ENCODE results near the gene BMAL1.
"Not testable (repeated sequence)": the region's sequence is repeated elsewhere in the genome, so short reads cannot be mapped to it uniquely, and the experiment has no call there.

Gene BMAL1

DNA sequence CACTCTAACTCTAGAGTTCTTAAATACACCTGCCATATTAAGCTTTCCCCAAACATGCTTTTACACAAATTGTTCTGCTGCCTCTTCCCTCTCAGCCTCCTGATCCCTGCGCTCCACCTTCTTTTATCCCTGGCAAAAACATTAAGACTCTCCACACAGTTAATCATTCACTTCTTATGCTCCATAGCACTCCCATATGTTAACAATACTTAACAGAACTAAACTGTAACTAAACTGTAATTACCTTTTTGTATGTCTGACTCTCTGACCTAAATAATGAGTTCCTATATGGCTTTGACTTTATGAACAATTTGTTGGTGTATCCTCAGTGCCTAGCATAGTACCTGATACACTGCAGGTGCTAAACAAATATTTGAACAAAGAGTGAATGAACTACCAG, 113.6 kb downstream of the BMAL1 start:
- no peak for DNase-seq

DNA sequence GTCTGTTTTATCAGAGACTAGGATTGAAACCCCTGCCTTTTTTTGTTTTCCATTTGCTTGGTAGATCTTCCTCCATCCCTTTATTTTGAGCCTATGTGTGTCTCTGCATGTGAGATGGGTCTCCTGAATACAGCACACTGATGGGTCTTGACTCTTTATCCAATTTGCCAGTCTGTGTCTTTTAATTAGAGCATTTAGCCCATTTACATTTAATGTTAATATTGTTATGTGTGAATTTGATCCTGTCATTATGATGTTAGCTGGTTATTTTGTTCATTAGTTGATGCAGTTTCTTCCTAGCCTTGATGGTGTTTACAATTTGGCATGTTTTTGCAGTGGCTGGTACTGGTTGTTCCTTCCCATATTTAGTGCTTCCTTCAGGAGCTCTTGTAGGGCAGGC, 120.7 kb downstream of the BMAL1 start:
- not testable (repeated sequence) for DNase-seq

DNA sequence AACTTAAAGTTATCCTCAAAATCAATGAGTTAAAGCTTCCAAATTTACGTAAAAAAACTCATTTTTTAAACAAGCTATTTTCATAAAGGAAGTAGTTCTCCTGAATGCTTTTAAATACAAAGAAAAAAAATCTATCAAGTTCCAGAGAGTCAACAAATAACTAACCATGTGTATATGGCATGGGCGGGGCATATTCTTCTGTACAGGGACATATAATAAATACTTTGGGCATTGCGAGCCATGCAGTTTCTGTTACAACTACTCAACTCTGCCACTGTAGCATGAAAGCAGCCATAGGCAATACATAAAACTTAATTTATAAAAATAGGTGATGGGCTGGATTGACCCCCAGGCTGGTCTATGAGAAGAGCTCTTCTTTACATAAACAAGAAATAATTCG, 127.6 kb downstream of the BMAL1 start:
- no peak for DNase-seq

DNA sequence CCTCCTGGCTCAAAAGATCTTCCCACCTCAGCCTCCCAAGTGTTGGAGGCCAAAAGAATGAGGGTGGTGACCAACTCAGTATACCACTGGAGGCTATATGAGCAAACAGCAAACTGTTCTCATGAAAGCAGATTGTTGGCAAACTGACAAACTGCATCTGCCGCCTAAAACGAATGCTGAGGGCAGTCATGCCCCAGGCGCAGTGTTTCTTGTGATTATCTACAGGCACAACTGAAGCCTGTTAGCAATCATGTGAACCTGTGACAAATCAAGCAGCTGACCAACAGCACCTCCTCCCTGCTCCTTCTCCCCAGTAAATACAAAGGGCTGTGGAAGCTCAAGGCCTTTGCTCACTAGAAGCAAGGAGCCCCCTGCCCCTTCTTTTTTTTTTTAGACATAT, 137.6 kb downstream of the BMAL1 start:
- no peak for DNase-seq

DNA sequence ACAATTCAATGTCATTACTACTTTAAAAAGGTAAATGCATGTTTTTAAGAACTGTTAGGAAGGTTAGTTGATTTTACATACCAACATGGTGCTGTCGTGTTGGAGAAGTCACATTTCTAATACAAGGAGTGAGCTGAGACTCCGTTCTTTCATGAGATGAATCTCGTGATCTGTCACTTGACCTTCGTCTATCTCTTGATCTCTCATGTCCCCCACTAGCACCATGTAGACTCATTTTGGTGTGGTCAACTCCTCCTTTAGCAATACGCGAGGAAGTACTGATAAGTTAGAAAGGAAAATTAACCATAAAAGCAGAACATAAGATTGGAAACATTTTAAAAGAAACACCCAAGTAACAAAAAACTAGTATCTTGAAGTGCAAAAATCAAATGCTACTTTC, 144.0 kb downstream of the BMAL1 start:
- DNase-seq, result no peak

DNA sequence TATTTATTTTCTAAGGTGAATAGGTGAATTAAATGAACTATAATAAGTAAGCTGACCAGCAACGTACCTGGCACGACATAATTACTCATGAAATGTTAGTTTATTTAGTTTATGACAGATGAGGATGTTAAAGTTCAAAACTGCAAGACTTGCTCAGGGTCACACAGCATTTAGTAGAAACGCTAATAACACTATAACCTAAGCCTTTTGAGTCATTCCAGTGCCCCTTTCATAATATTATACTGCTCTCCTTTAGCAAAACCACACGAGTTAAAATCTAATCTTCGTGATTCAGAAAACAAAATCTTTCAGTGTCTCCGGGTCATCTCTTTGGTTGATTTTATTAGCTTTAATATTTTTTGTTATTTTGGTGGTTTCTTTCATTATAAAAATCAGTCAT, 145.8 kb downstream of the BMAL1 start:
- no peak for DNase-seq

DNA sequence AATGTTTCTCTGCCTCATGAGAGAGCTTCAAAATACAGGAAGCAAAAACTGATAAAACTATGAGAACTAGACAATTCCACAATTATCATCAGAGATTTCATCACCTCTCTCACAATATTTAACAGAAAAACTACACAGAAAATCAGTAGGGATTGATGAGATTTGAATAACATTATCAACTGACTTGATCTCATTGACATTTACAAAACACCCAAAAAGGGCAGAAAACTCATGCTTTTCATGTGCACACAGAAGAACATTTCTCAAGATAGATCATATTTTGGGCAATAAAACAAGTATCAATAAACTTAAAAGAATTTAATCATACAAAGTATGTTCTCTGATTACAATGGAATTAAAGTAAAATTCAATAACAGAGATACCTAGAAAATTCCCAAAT, 149.8 kb downstream of the BMAL1 start:
- DNase-seq, result no peak

DNA sequence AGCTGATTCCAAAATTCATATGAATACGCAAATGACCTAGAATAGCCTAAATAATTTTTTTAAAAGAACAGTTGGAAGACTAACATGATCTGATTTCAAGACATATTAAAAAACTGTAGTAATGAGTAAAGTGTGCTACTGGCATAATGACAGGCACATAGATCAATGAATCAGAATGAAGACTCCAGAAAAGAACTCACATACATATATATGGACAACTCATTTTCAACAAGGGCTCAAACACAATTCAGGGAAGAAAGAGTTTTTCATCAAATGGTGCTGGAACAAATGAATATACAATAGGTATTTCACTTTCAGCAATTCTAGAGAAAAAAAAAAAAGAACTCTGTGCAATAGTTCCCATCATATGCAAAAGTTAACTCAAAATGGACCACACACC, 151.7 kb downstream of the BMAL1 start:
- DNase-seq, result no peak

DNA sequence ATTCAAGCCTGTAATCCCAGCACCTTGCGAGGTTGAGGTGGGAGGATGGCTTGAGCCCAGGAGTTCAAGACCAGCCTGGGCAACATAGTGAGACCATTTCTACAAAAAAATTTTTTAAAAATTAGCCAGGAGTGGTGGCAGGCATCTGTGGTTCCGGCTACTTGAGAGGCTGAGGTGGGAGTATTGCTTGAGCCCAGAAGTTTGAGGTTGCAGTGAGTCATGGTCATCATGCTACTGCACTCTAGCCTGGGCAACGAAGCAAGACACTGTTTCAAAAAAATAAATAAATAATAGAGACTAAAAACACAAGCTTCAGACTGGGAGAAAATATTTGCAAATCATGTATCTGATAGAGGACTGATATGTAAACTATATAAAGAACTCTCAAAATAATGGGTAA, 152.2 kb downstream of the BMAL1 start:
- DNase-seq, result no peak

DNA sequence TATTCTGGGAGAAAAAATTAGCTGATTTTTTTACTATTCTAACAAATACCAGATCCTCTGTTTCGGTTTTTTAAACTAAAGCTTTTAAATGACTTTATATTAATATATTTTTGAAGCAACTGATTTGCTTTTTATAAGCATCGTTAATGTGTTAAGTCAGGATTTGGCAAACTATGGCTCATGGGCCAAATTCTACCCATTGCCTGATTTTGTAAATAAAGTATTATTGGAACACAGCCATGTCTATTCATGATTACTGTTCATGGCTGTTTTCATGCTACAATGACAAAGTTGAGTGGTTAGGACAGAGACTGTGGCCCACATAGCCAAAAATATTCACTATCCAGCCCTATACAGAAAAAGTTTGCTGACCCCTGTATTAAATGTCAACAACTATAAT, 155.8 kb downstream of the BMAL1 start:
- DNase-seq, result no peak

DNA sequence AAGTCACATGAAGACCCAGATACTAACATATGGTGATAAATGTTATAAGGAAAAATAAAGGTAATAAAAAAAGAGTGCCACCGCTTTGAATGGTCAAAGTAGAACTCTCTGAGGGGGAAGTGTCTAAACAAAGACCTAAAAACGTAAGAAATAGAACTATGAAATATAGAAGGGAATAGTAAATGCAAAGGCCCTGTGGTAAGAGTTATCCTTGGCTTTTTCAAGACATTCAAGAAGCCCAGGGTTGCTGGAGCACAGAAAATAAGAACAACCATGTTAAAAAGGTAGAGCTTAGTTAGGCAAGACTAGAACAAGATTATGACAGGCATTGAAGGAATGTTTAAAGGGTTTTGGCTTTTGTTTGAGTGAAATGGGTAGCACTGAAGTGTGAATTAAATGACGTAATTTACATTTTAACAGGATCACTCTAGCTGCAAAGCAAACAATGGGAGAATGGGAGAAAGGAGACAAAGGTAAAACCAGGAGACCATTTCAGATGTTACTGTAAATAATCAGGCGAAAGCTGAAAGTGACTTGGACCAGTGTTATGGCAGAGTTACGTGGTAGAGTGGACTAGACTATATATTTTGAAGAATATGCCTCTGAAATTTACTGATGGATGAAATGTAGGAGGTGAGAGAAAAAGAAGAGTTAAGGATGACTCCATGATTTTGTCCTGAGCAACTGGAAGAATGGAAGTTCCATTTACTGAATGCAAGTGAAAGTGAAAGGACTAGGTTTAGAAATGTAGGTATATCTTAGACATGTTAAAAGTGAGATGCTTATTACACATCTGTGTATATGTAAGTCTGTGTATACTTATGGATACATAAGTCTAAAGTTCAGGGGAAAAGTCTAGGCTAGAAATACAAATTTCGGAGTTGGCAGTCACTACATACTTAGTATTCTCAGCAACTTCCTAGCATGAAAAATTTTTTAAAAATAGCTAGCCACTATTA, 156.9 kb downstream of the BMAL1 start:
- no peak for DNase-seq

DNA sequence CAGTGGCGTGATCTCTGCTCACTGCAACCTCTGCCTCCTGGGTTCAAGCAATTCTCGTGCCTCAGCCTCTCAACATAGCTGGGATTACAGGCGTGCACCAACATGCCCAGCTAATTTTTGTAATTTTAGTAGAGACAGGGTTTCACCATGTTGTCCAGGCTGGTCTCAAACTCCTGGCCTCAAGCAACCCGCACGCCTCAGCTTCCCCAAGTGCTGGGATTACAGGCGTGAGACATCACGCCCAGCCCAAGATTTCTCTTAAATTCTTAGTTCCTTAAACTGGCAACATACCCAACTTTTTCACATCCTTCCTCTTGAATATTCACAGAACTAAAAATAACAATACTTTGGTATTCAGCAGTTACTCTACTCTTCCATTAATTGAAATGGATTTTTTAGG, 159.2 kb downstream of the BMAL1 start:
- DNase-seq, result not testable (repeated sequence)
